Muscle layer of colon (tissue), 2 donors: ENCODE data around the gene EHD1.
A peak's percentile ranks its signal among the peaks of the same experiment; 100 is the strongest.

ENCODE experiments used
- H3K27ac ChIP-seq: one replicate; pipeline ENCODE4 v1.7.0; 2013; ENCODE audit warnings: low read depth, mild to moderate bottlenecking, low read length, moderate library complexity
- H3K27me3 ChIP-seq, 2 donors: one replicate each; pipeline ENCODE4 v1.7.0; 2013; ENCODE audit warnings: low read length in 2 of 2, mild to moderate bottlenecking in 2 of 2; ENCODE audit not compliant: insufficient read depth in 2 of 2, control insufficient read depth in 1 of 2
- H3K36me3 ChIP-seq: one replicate; pipeline ENCODE4 v1.7.0; 2013; ENCODE audit warnings: mild to moderate bottlenecking, low read length; ENCODE audit not compliant: insufficient read depth
- H3K4me1 ChIP-seq: one replicate; pipeline ENCODE4 v1.7.0; 2013; ENCODE audit warnings: mild to moderate bottlenecking, low read length; ENCODE audit not compliant: insufficient read depth
- H3K4me3 ChIP-seq, 2 donors: one replicate each; pipeline ENCODE4 v1.7.0; 2013; ENCODE audit warnings: low read length in 2 of 2, low read depth in 1 of 2, mild to moderate bottlenecking in 1 of 2, moderate library complexity in 1 of 2
- H3K9ac ChIP-seq: one replicate; pipeline ENCODE4 v1.7.0; 2013; ENCODE audit warnings: low read length
- H3K9me3 ChIP-seq: one replicate; pipeline ENCODE4 v1.7.0; 2013; ENCODE audit warnings: mild to moderate bottlenecking, low read length
- donor health status: abdominal sarcoma.
- donor health status: Adenocarcinoma of cecum.

EHD1 gene

DNA sequence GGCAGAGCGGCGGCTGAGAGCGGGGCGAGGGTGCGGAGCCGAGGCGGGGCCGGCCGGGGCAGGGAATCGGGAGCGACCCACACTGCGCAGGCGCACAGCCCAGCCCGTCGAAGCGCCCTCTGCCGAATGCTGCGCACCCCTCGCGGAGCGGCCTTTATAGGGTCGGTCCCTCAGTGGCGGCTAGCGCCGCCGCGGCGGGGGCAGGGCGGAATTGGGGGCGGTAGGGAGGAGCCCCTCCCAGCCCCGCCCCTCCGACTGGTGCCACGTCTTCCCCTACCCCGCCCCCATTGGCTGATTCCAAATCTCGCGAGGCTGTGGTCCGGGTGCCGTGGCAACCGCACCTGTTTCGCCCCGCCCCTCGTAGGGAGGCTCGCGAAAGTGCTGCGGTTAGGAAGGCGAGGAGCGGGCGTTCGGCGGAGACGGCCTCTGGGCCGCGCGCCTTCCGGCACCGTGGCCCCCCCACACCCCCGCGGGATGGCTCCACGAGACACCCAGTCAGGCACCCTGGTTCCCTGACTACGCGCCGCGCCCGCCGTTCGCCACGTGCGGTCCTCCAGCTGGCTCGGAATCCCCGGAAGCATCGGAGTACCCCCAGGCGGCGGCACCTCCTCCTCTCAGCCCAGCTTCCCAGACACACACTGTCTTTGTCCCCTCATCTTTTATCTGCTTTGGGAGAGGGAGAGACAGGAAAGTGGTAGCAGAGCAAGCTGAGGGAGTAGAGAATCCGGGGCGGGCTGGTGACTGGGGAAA is at the start of gene EHD1:
EHD1 (minus strand) TSS at position 128 of the 750 bp plus-strand sequence. CDS start 157 bp downstream, outside the sequence.
- Histone ChIP-seq H3K4me1 (peaks cover 39% of the 10 kb centered on the region), H3K36me3 (peaks cover 8% of the 10 kb centered on the region), H3K27me3 (no peaks in the 10 kb centered on the region), H3K27ac (peak within 1 kb of the TSS; percentile 91), H3K9ac (peak within 1 kb of the TSS; percentile 74), H3K4me3 (peak within 1 kb of the TSS; percentile 61 to 86), H3K9me3 (no peaks in the 10 kb centered on the region)

- Histone ChIP-seq H3K9me3 (no peaks in the 10 kb centered on the region), H3K9ac (no peak overlapping the region), H3K27me3 (no peaks in the 10 kb centered on the region), H3K27ac (no peak overlapping the region), H3K4me1 (peaks cover 20% of the 10 kb centered on the region), H3K4me3 (no peak overlapping the region), H3K36me3 (peaks cover 44% of the 10 kb centered on the region)
Measured at GRCh38 chr11:64926689-64927088, 48.3 kb upstream of the EHD1 start.

GRCh38 chr11:64925536-64926436 is 47.4 kb upstream of the EHD1 start:
- H3K4me1 ChIP-seq, result peaks cover 20% of the 10 kb centered on the region
- H3K9ac ChIP-seq, result peak overlapping the region; percentile 87

DNA sequence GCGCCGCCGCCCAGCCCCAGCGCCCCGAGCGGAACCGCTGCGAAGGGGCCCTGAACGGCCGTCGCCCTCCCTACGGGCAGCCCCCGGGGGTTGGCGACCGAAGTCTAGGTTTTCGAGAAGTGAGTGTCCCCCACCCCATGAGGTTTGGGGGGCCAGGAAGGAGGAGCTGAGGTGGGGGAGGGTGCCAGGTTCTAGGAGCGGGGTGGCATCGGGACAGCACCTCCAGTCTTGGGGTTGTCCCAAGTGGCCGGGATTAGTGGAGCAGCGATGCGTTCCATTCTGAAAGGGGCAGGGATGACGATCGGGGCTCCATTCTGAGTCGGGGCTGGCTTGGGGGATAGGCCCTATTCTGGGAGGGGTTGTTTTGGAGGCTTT is 46.5 kb upstream of the EHD1 start:
- H3K27ac ChIP-seq, result peak overlapping the region; percentile 97
- H3K9me3 ChIP-seq, result no peaks in the 10 kb centered on the region
- peak overlapping the region; percentile 87 for H3K9ac ChIP-seq
- peaks cover 26% of the 10 kb centered on the region for H3K36me3 ChIP-seq
- peak overlapping the region; percentile 60 to 92 for H3K4me3 ChIP-seq
- no peaks in the 10 kb centered on the region for H3K27me3 ChIP-seq
- peaks cover 20% of the 10 kb centered on the region for H3K4me1 ChIP-seq

More at GRCh38 chr11:64925536-64926436, 47.4 kb upstream of the EHD1 start:
- Histone ChIP-seq H3K9me3 (no peaks in the 10 kb centered on the region), H3K4me3 (peak overlapping the region; percentile 60 to 92), H3K36me3 (peaks cover 35% of the 10 kb centered on the region), H3K27ac (peak overlapping the region; percentile 97), H3K27me3 (no peaks in the 10 kb centered on the region)

GRCh38 chr11:64923944-64924909 is 45.8 kb upstream of the EHD1 start, which contains the start of gene PPP2R5B:
Gene PPP2R5B (plus strand): TSS chr11:64924689. CDS start chr11:64925735, 1,046 bp downstream.
- H3K27me3 ChIP-seq, result no peaks in the 10 kb centered on the region
- H3K9me3 ChIP-seq, result no peaks in the 10 kb centered on the region
- peak within 1 kb of the TSS; percentile 97 for H3K27ac ChIP-seq
- H3K4me3 ChIP-seq, result peak within 1 kb of the TSS; percentile 60 to 92
- H3K9ac ChIP-seq, result peak within 1 kb of the TSS; percentile 87
- H3K36me3 ChIP-seq, result peaks cover 19% of the 10 kb centered on the region
- peaks cover 20% of the 10 kb centered on the region for H3K4me1 ChIP-seq

- Histone ChIP-seq H3K9ac (no peak overlapping the region), H3K36me3 (peaks cover 12% of the 10 kb centered on the region), H3K27me3 (no peaks in the 10 kb centered on the region), H3K4me3 (peak overlapping the region in 1 of 2 donors; percentile 92), H3K27ac (no peak overlapping the region), H3K4me1 (peaks cover 25% of the 10 kb centered on the region), H3K9me3 (no peaks in the 10 kb centered on the region)
Measured at GRCh38 chr11:64923151-64923661, 44.8 kb upstream of the EHD1 start.

- H3K4me3 ChIP-seq, result no peak overlapping the region
- no peak overlapping the region for H3K27ac ChIP-seq
- H3K9me3 ChIP-seq, result no peaks in the 10 kb centered on the region
- no peaks in the 10 kb centered on the region for H3K27me3 ChIP-seq
- H3K9ac ChIP-seq, result no peak overlapping the region
- no peaks in the 10 kb centered on the region for H3K36me3 ChIP-seq
- peaks cover 32% of the 10 kb centered on the region for H3K4me1 ChIP-seq
Measured at GRCh38 chr11:64921384-64921783, 43.0 kb upstream of the EHD1 start.

DNA sequence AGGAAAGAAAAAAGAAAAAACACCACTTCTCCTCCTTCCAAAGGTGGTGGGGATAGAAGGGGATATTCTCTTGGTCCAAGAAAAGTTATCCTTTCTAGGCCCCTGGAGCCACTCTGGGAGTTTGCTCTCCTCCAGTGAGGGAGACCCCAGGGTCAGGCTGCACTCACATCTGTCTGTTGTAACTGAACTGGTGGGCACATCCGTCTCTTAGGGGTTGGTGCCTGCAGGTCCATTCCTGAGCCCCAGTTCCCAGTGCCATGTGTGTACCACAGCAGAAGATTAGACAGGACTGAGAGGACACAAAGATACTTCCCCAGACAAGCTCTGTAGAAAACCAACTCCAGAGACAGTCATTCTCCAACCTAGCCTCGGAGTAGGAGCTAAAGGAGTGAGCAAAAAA is 41.7 kb upstream of the EHD1 start:
- H3K36me3 ChIP-seq, result no peaks in the 10 kb centered on the region
- H3K9me3 ChIP-seq, result no peaks in the 10 kb centered on the region
- H3K4me3 ChIP-seq, result no peak overlapping the region
- no peak overlapping the region for H3K9ac ChIP-seq
- no peak overlapping the region for H3K27ac ChIP-seq
- H3K4me1 ChIP-seq, result peaks cover 32% of the 10 kb centered on the region
- no peaks in the 10 kb centered on the region for H3K27me3 ChIP-seq

DNA sequence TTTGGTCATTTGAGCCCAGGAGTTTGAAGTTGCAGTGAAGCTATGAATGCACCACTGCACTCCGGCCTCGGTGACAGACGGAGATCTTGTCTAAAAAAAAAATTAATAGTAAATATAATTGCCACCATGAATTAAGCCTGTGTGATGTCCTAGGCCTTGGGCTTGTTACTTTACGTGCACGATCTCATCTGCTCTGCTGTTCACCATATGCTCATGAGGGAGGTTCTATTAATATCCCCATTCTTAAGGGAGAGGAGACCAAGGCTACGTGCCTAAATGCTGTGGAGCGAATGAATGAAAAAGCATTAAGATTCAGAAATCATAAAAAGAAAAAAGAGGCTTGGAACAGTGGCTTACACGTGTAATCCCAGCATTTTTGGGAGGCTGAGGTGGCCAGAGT is 41.2 kb upstream of the EHD1 start:
- Histone ChIP-seq H3K9me3 (no peaks in the 10 kb centered on the region), H3K4me3 (no peak overlapping the region), H3K27ac (no peak overlapping the region), H3K4me1 (peaks cover 33% of the 10 kb centered on the region), H3K27me3 (no peaks in the 10 kb centered on the region), H3K9ac (no peak overlapping the region), H3K36me3 (no peaks in the 10 kb centered on the region)

DNA sequence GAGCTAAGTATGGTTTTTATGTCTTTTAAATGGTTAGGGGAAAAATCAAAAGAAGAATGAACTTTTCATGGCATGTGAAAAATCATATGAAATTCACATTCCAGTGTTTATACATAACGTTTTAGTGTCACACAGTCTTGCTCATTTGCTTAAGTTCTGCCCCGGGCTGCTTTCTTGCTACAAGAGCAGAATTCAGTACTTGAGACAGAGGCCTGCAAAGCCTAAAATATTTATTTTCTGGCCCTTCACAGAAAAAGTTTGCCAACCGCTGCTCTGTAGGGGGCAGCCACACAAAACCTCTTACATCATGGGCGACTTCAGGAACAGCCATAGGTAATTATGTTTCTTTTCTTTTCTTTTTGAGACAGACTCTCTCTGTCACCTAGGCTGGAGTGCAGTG is 39.6 kb upstream of the EHD1 start:
- H3K27ac ChIP-seq, result peak overlapping the region; percentile 73
- H3K9ac ChIP-seq, result peak overlapping the region; percentile 83
- H3K27me3 ChIP-seq, result no peaks in the 10 kb centered on the region
- H3K4me3 ChIP-seq, result peak overlapping the region; percentile 31 to 81
- H3K36me3 ChIP-seq, result peaks cover 14% of the 10 kb centered on the region
- peaks cover 27% of the 10 kb centered on the region for H3K4me1 ChIP-seq
- H3K9me3 ChIP-seq, result no peaks in the 10 kb centered on the region
